GM23248 (cell line): ENCODE data around the gene AMDHD1.

Experiments used
- EZH2 ChIP-seq: fragments of 200-600 bp; sonication (generic); IDR thresholded peaks from 2 replicates; pipeline ENCODE4 v1.6.1; 2018; ENCODE audit warnings: antibody characterized with exemption, mild to moderate bottlenecking; ENCODE audit not compliant: insufficient read depth, poor library complexity, severe bottlenecking
- EZH2phosphoT487 ChIP-seq: fragments of 200-600 bp; sonication (generic); IDR thresholded peaks from 2 replicates; pipeline ENCODE4 v1.6.1; 2018; ENCODE audit warnings: antibody characterized with exemption, moderate library complexity, mild to moderate bottlenecking, low read depth; ENCODE audit not compliant: insufficient read depth

GRCh38 chr12:95942524-95943329, 404 bp upstream of the AMDHD1 start, which contains the start of gene CCDC38:
- TF ChIP-seq EZH2phosphoT487 (no peak), EZH2 (no peak)
